ENCODE measurements around the gene TSPAN3.

- TF ChIP-seq TEAD4 (IDR thresholded peaks at IDR 0.05) (no peak), YY1 (IDR thresholded peaks at IDR 0.05; ENCODE audit: low read depth) (no peak), EP300 (IDR thresholded peaks at IDR 0.05; ENCODE audit: borderline replicate concordance) (no peak), RAD21 (IDR thresholded peaks at IDR 0.05; ENCODE audit: low read depth) (no peak), TAF1 (IDR thresholded peaks at IDR 0.05; ENCODE audit: low read depth) (no peak), EGR1 (IDR thresholded peaks at IDR 0.05) (no peak), NFIC (IDR thresholded peaks at IDR 0.05) (no peak), REST (IDR thresholded peaks at IDR 0.05; ENCODE audit: low read depth) (no peak), CEBPB (IDR thresholded peaks at IDR 0.05) (no peak), FOXM1 (IDR thresholded peaks at IDR 0.05; ENCODE audit: borderline replicate concordance, low read depth) (no peak), TCF12 (IDR thresholded peaks at IDR 0.05; ENCODE audit: low read depth) (no peak), MAX (IDR thresholded peaks at IDR 0.05) (no peak), CREB1 (IDR thresholded peaks at IDR 0.05; ENCODE audit: low read depth) (no peak)
Measured at GRCh38 chr15:77031376-77032050, 39.4 kb downstream of the TSPAN3 start.
